Thymus (tissue), 11 donors: ENCODE measurements around the gene SLC22A5. TPM values are rescaled to one million over a fixed set of nuclear protein-coding genes. Genes with fewer than 3 reads are reported as not detected.

Source experiments
- DNase-seq, 9 donors: peaks; one replicate each; pipeline ENCODE4 v3.0.0-alpha.2; 2013; ENCODE audit warnings: low spot score in 9 of 9, low read depth in 6 of 9, missing footprints in 1 of 9
- H3K27ac ChIP-seq, 2 donors: one replicate each; pipeline ENCODE4 v1.5.1; 2013; ENCODE audit warnings: control low read depth in 1 of 2, low read depth in 1 of 2, low read length in 1 of 2, mild to moderate bottlenecking in 1 of 2, moderate library complexity in 1 of 2
- H3K27me3 ChIP-seq, 2 donors: one replicate each; pipeline ENCODE4 v1.5.1; 2013; ENCODE audit warnings: low read length in 1 of 2; ENCODE audit not compliant: control insufficient read depth in 2 of 2, insufficient read depth in 1 of 2
- H3K36me3 ChIP-seq, 2 donors: one replicate each; pipeline ENCODE4 v1.5.1; 2013; ENCODE audit warnings: low read length in 1 of 2, mild to moderate bottlenecking in 1 of 2, moderate library complexity in 1 of 2; ENCODE audit not compliant: control insufficient read depth in 2 of 2, insufficient read depth in 2 of 2
- H3K4me1 ChIP-seq, 2 donors: one replicate each; pipeline ENCODE4 v1.5.1; 2013; ENCODE audit warnings: low read length in 2 of 2; ENCODE audit not compliant: control insufficient read depth in 2 of 2, insufficient read depth in 2 of 2
- H3K4me3 ChIP-seq, 2 donors: one replicate each; pipeline ENCODE4 v1.5.1; 2013; ENCODE audit warnings: low read length in 2 of 2, control low read depth in 1 of 2, mild to moderate bottlenecking in 1 of 2
- H3K9me3 ChIP-seq, 2 donors: one replicate each; pipeline ENCODE4 v1.5.1; 2013; ENCODE audit warnings: low read length in 1 of 2, mild to moderate bottlenecking in 1 of 2; ENCODE audit not compliant: control insufficient read depth in 2 of 2, insufficient read depth in 1 of 2
- WGBS: extraction: QIAGEN DNeasy Blood & Tissue Kit; methylation state at CpG from one replicate; pipeline ENCODE4 v1.1.7; 2013; 5-methylcytosine and 5-hydroxymethylcytosine counted together
- polyA plus RNA-seq: library from polyadenylated mRNA; stranded (reverse); fragments of 200-250 nt; gene quantifications from one replicate; pipeline ENCODE4 v1.2.3, GENCODE V29; 2013
- total RNA-seq: library from RNA; stranded (reverse); fragments of 120-200 nt; gene quantifications from one replicate; pipeline ENCODE4 v1.2.4, GENCODE V29; 2013
- donor health status: healthy.

SLC22A5 gene
- total and polyA plus RNA-seq, 2 donors: 1.4 to 25.4 TPM

GRCh38 chr5:132405646-132406045 lies 36.1 kb downstream of the SLC22A5 start:
- H3K4me1 ChIP-seq: peaks cover 4 to 17% of the 10 kb centered on the region in 2 donors
- no peaks in the 10 kb centered on the region for H3K27me3 ChIP-seq
- WGBS: 91% methylated on average over 1 of the region's 1 CpG
- no peaks in the 10 kb centered on the region for H3K36me3 ChIP-seq
- H3K27ac ChIP-seq: no peak overlapping the region
- peaks cover 0 to 3% of the 10 kb centered on the region in 2 donors for H3K9me3 ChIP-seq
- no peak for DNase-seq
- H3K4me3 ChIP-seq: no peak overlapping the region

DNA sequence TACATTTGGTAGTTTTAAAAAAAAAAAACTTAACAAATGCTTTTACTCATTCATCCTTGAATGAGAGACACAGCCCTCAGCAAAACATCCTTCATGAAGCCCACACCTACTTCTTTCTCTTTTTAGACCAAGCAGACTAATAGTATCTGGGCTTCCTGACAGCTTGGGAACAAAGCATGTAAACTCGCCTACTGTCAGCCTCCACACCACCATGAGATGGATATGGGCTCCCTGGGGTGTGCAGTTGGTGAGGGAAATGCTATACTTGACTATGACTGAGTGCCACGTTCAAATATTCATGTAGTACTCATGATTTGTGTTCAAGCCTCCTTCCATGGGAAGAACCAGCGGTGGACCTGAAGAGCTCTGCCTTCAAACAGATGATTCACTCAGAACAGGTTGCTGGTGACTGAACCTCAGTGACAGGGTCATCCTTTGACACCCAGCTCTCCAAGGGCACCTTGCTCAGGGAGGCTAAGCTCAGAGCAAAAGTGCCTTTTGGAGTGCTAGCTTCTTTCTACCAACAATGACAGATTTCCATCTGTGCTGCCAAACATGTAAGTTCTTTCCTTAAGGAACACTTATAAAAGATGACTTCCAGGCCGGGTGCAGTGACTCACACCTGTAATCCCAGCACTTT lies 36.8 kb downstream of the SLC22A5 start:
- no peak overlapping the region for H3K4me3 ChIP-seq
- H3K4me1 ChIP-seq: peaks cover 4 to 18% of the 10 kb centered on the region in 2 donors
- WGBS: 96% methylated on average over 4 of the region's 4 CpGs
- no peaks in the 10 kb centered on the region for H3K27me3 ChIP-seq
- no peaks in the 10 kb centered on the region for H3K36me3 ChIP-seq
- DNase-seq: no peak
- H3K27ac ChIP-seq: no peak overlapping the region
- H3K9me3 ChIP-seq: peaks cover 0 to 3% of the 10 kb centered on the region in 2 donors

DNA sequence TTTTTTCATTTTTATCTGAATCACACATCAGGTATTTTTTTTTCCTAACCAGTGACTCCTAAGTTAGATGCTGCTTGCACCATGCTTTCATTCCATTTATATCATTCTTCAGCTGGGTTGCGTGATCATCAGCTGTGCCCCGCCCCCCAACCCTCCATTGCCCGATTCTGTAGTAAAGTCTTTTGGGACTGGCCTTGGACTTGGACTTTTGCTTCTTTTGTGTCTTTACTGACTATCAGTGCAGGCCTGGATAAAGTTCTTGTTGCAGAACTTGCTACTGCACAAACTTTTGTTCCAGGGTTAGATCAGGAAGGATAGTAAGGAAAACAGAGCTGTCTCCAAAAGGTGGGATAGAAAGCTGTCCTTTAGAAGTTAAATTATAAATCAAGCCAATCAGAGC lies 38.5 kb downstream of the SLC22A5 start:
- H3K27ac ChIP-seq: no peak overlapping the region
- H3K4me1 ChIP-seq: peaks cover 7 to 31% of the 10 kb centered on the region in 2 donors
- no peak overlapping the region for H3K4me3 ChIP-seq
- DNase-seq: no peak
- peaks cover 0 to 3% of the 10 kb centered on the region in 2 donors for H3K9me3 ChIP-seq
- H3K36me3 ChIP-seq: no peaks in the 10 kb centered on the region
- over 99% methylated on average over 3 of the region's 3 CpGs for WGBS
- H3K27me3 ChIP-seq: no peaks in the 10 kb centered on the region

DNA sequence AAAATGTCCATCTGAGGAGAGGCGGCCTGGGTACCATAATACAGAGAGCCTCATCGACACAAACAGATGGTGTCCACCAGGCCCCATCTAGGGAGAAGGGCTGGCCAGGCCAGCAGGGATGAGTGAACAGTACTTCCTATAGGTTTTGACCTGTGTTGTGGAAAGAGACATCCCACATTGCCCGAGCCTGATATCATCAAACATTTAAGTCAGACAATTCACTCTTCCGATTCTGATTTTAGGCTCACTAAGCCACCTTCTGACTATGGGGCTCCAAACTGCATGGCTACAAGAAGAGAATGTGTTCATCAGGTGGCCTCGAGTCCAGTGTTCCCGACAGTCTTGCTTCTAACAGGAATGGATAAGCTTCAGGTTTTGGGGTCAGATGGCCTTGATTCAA lies 38.9 kb downstream of the SLC22A5 start:
- Histone ChIP-seq H3K36me3 (no peaks in the 10 kb centered on the region), H3K27ac (no peak overlapping the region), H3K27me3 (no peaks in the 10 kb centered on the region), H3K4me3 (no peak overlapping the region), H3K4me1 (peaks cover 7 to 31% of the 10 kb centered on the region in 2 donors), H3K9me3 (peaks cover 0 to 3% of the 10 kb centered on the region in 2 donors)
- no peak for DNase-seq
- WGBS: 90% methylated on average over 6 of the region's 6 CpGs

- Histone ChIP-seq H3K36me3 (no peaks in the 10 kb centered on the region), H3K4me3 (no peak overlapping the region), H3K4me1 (peaks cover 7 to 31% of the 10 kb centered on the region in 2 donors), H3K9me3 (peaks cover 0 to 3% of the 10 kb centered on the region in 2 donors), H3K27me3 (no peaks in the 10 kb centered on the region), H3K27ac (no peak overlapping the region)
- DNase-seq: no peak
- WGBS: 81% methylated on average over 2 of the region's 2 CpGs
Measured at GRCh38 chr5:132408965-132409364, 39.5 kb downstream of the SLC22A5 start.

DNA sequence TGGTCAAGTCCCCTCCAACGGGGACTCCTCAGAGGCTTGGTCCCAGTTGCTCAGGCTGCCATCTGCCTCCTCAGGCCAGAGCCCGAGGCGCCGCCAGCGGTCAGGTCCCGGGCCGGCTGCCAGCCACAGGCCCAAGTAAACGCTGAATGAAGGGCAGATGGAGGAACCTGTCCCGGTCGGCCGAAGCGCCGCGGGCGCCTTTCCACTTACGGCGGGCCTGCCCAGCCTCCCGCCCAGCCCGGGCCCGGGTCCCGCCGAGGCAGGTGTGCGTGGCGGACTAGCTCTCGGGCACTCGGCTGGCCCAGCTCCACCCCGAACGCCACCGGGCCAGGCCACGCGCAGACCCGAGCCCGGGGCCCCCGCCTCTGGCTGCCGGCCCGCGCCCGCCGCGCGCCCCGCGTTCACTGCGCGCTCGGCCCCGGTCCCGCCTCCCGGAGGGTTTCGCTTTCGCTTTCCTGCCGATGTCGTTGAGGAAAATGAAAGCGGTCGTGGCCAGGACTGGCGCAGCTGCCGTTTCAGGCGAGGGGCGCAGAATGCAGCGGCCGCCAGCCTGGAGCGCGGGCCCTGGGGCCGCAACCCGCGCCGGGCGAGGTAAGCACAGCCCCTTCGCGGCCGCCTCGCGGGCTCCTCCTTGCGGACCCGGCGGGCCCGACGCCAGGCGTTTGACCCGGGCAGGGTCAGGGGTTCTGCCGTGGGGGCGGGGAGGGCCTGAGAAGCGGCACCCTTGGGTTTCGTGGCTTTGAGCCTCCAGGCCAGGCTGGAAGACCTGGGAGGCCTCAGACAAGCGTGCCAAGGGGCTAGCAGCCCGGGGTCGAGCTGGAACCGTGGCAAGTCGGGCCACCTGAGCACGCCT lies 41.2 kb downstream of the SLC22A5 start:
- Histone ChIP-seq H3K27me3 (no peaks in the 10 kb centered on the region), H3K4me1 (peaks cover 11 to 35% of the 10 kb centered on the region in 2 donors), H3K36me3 (peaks cover 0 to 2% of the 10 kb centered on the region in 2 donors), H3K9me3 (peaks cover 0 to 3% of the 10 kb centered on the region in 2 donors), H3K27ac (peak overlapping the region; percentile 93 to 100), H3K4me3 (peak overlapping the region; percentile 67 to 90)
- under 1% methylated on average over 90 of the region's 90 CpGs for WGBS
- peak in 7 of 9 donors; percentile 71 to 92 (median 80) for DNase-seq

DNA sequence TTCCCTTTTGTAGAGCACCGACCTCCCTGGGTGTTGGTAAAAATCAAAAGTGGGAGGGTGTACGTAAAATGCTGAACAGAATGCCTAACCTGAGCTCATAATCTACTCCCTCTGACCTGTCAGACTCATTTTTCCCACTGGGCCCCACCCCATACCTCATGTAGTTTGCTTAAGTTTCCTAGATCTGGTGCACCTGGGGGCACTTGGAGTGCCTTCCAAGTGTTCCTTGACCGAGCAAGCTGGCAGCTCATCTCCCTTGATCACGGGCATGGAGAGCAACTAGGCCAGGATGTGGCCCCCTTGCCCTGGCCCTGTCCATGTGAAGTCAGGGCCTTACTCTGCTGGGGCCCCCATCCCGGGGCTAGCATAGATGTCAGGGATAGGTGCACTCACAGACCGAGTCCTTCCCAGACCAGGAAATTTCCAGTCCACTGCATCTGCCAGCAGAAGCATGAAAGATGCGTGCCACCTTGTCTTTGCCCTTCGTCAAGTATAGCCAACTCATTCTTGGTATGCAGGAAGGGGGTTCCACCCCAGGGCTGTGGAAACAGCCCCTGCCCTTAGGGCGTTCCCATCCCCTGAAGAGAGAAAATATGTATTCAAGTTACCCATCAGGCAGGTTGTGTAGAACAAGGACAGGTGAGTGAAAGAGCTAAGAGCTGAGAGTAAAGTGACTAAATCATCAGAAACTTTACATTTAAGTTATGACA lies 41.9 kb downstream of the SLC22A5 start:
- Histone ChIP-seq H3K27me3 (no peaks in the 10 kb centered on the region), H3K27ac (peak overlapping the region; percentile 93 to 100), H3K4me1 (peaks cover 11 to 35% of the 10 kb centered on the region in 2 donors), H3K36me3 (peaks cover 0 to 2% of the 10 kb centered on the region in 2 donors), H3K9me3 (peaks cover 0 to 3% of the 10 kb centered on the region in 2 donors), H3K4me3 (peak overlapping the region; percentile 67 to 90)
- peak in 1 of 9 donors; percentile 39 for DNase-seq
- 3% methylated on average over 9 of the region's 9 CpGs for WGBS

- no peak for DNase-seq
- H3K9me3 ChIP-seq: no peaks in the 10 kb centered on the region
- no peak overlapping the region for H3K27ac ChIP-seq
- H3K27me3 ChIP-seq: no peaks in the 10 kb centered on the region
- peaks cover 11 to 46% of the 10 kb centered on the region in 2 donors for H3K4me1 ChIP-seq
- no peak overlapping the region for H3K4me3 ChIP-seq
- H3K36me3 ChIP-seq: peaks cover 0 to 2% of the 10 kb centered on the region in 2 donors
Measured at GRCh38 chr5:132413567-132413966, 44.1 kb downstream of the SLC22A5 start.
